CD8-positive, alpha-beta memory T cell (primary cell): Measurements from ENCODE around the gene MARCHF9. TPM values are rescaled to one million over a fixed set of nuclear protein-coding genes. Genes with fewer than 3 reads are reported as not detected.
A peak's percentile ranks its signal among the peaks of the same experiment; 100 is the strongest.

Source experiments
- CTCF ChIA-PET: fragments of 350-600 bp; sonication (Branson Sonifier 250); formaldehyde crosslinking; loops from one replicate; lab custom pipeline; 2021; ENCODE audit warnings: antibody characterized with exemption; lab: Charles Lee
- POLR2A ChIA-PET: fragments of 350-600 bp; sonication (Branson Sonifier 250); formaldehyde crosslinking; loops from one replicate; lab custom pipeline; 2021; ENCODE audit warnings: antibody characterized with exemption; lab: Charles Lee
- DNase-seq, 5 donors: peaks; one replicate each; pipeline versions ENCODE4 v3.0.0 to v3.0.0-alpha.2; 2020 to 2022; ENCODE audit warnings: mixed read lengths in 1 of 5
- H3K27ac ChIP-seq: one replicate; pipeline ENCODE4 v1.7.0; 2013; ENCODE audit warnings: low read depth, mild to moderate bottlenecking, low read length, moderate library complexity
- H3K27me3 ChIP-seq: 2 replicates; pipeline ENCODE4 v1.7.0; 2013; ENCODE audit warnings: low read length, mild to moderate bottlenecking; ENCODE audit not compliant: insufficient read depth, poor library complexity, severe bottlenecking
- H3K36me3 ChIP-seq: 2 replicates; pipeline ENCODE4 v1.7.0; 2013; ENCODE audit warnings: mild to moderate bottlenecking, low read length, moderate library complexity; ENCODE audit not compliant: insufficient read depth
- H3K4me1 ChIP-seq: 2 replicates; pipeline ENCODE4 v1.7.0; 2013; ENCODE audit warnings: mild to moderate bottlenecking, low read length, moderate library complexity; ENCODE audit not compliant: insufficient read depth
- H3K4me3 ChIP-seq: 2 replicates; pipeline ENCODE4 v1.7.0; 2013; ENCODE audit warnings: mild to moderate bottlenecking, low read length
- H3K9me3 ChIP-seq: 2 replicates; pipeline ENCODE4 v1.7.0; 2013; ENCODE audit warnings: mild to moderate bottlenecking, low read length
- H3K27ac Mint-ChIP-seq, 8 donors: one replicate each; pipeline ENCODE4 v1.8.0; 2020 to 2021; ENCODE audit warnings: mixed read lengths in 8 of 8, mild to moderate bottlenecking in 6 of 8, inconsistent platforms in 3 of 8, moderate library complexity in 3 of 8
- H3K27me3 Mint-ChIP-seq, 2 donors: one replicate each; pipeline ENCODE4 v1.8.0; 2020 to 2021; ENCODE audit warnings: mixed read lengths in 2 of 2, mild to moderate bottlenecking in 1 of 2, moderate library complexity in 1 of 2
- H3K36me3 Mint-ChIP-seq, 3 donors: one replicate each; pipeline ENCODE4 v1.8.0; 2020 to 2021; ENCODE audit warnings: mixed read lengths in 3 of 3, inconsistent platforms in 1 of 3, mild to moderate bottlenecking in 1 of 3
- H3K4me1 Mint-ChIP-seq, 3 donors: one replicate each; pipeline ENCODE4 v1.8.0; 2020 to 2021; ENCODE audit warnings: mixed read lengths in 3 of 3, inconsistent platforms in 1 of 3, mild to moderate bottlenecking in 1 of 3
- H3K4me3 Mint-ChIP-seq, 7 donors: one replicate each; pipeline ENCODE4 v1.8.0; 2020 to 2021; ENCODE audit warnings: mixed read lengths in 7 of 7, mild to moderate bottlenecking in 6 of 7, moderate library complexity in 4 of 7, inconsistent platforms in 2 of 7
- H3K9me3 Mint-ChIP-seq, 5 donors: one replicate each; pipeline ENCODE4 v1.8.0; 2020 to 2022; ENCODE audit warnings: mixed read lengths in 5 of 5, mild to moderate bottlenecking in 3 of 5, moderate library complexity in 2 of 5, inconsistent platforms in 1 of 5
- polyA plus RNA-seq: library from polyadenylated mRNA; unstranded; fragments of 300-500 nt; fragmentation: Illumina TruSeq; gene quantifications from one replicate; pipeline ENCODE4 v1.2.3, GENCODE V29; 2021
- total RNA-seq, 2 experiments: library from RNA; stranded (reverse); gene quantifications; one replicate each; pipeline ENCODE4 v1.2.3, GENCODE V29; 2021

Gene MARCHF9
- total and polyA plus RNA-seq, 3 experiments from 2014 or later: 5.7 to 27.2 (median 26.3) TPM

DNA sequence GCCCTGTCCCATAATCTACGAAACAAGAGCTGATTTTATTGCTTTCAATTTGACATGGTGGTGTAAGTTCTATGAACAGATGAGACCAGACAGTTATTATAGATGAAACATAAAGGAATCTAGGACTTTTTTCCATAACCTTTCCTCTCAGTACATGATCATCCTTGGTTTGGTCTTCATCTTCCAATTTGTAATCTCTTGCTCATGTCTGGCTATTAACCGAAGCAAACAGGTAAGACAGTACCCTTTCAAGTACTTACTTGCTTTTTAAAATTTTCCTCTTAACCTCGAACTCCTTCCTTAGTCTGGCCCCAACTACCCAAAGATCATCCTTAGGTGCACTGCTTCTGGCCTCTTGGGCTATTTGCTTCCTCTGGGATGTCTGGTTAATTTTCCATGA lies 8.9 kb upstream of the MARCHF9 start:
- Histone ChIP-seq H3K27me3 (no peaks in the 10 kb centered on the region), H3K36me3 (peaks cover 19% of the 10 kb centered on the region), H3K4me1 (peaks cover 39% of the 10 kb centered on the region), H3K9me3 (no peaks in the 10 kb centered on the region), H3K4me3 (peak overlapping the region; percentile 74), H3K27ac (no peak overlapping the region)
- H3K36me3 Mint-ChIP-seq: peaks cover 0 to 47% (median 10%) of the 10 kb centered on the region in 3 donors
- ChIA-PET POLR2A (no interaction called here), CTCF (interaction anchor here (1.4 kb wide), 1 partner anchor 266 kb away, joined by 4 read pairs; the partner anchor contains the start of gene ARHGAP9)
- H3K4me1 Mint-ChIP-seq: peaks cover 42 to 59% (median 50%) of the 10 kb centered on the region in 3 donors
- peak overlapping the region; percentile 84 to 99 (median 97) for H3K27ac Mint-ChIP-seq
- peak overlapping the region; percentile 85 to 96 (median 90) for H3K4me3 Mint-ChIP-seq
- peaks cover 0 to 4% of the 10 kb centered on the region in 2 donors for H3K27me3 Mint-ChIP-seq
- no peak for DNase-seq
- H3K9me3 Mint-ChIP-seq: no peaks in the 10 kb centered on the region

DNA sequence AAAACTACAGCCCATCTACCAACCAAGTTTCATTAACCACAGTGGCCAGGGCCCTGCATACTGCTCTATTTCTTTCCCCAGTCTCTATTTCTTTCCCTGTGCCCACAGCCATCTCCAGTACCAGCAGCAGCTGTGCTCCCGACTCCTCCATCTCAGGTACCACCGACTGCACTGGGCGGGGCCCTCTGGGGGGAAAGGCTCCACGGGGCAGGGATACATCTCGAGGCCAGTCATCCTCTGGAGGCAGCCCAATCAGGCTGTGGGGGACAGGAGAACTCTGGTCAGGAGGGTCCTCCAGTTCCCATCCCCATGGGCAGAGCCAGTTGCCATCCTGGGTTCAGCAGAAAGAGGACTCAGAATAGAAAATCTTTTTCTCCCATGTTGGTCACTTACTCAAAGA lies 5.8 kb upstream of the MARCHF9 start:
- Mint-ChIP-seq H3K27me3 (peaks cover 0 to 2% of the 10 kb centered on the region in 2 donors), H3K4me3 (peak overlapping the region in 1 of 7 donors; percentile 11), H3K27ac (peak overlapping the region in 4 of 8 donors; percentile 8 to 55 (median 38)), H3K4me1 (peaks cover 52 to 67% (median 65%) of the 10 kb centered on the region in 3 donors), H3K9me3 (no peaks in the 10 kb centered on the region), H3K36me3 (peaks cover 0 to 52% (median 10%) of the 10 kb centered on the region in 3 donors)
- Histone ChIP-seq H3K36me3 (peaks cover 19% of the 10 kb centered on the region), H3K9me3 (no peaks in the 10 kb centered on the region), H3K4me3 (no peak overlapping the region), H3K27ac (no peak overlapping the region), H3K4me1 (peaks cover 44% of the 10 kb centered on the region), H3K27me3 (no peaks in the 10 kb centered on the region)
- ChIA-PET POLR2A (no interaction called here), CTCF (no interaction called here)
- peak in 1 of 5 donors; percentile 46 for DNase-seq

DNA sequence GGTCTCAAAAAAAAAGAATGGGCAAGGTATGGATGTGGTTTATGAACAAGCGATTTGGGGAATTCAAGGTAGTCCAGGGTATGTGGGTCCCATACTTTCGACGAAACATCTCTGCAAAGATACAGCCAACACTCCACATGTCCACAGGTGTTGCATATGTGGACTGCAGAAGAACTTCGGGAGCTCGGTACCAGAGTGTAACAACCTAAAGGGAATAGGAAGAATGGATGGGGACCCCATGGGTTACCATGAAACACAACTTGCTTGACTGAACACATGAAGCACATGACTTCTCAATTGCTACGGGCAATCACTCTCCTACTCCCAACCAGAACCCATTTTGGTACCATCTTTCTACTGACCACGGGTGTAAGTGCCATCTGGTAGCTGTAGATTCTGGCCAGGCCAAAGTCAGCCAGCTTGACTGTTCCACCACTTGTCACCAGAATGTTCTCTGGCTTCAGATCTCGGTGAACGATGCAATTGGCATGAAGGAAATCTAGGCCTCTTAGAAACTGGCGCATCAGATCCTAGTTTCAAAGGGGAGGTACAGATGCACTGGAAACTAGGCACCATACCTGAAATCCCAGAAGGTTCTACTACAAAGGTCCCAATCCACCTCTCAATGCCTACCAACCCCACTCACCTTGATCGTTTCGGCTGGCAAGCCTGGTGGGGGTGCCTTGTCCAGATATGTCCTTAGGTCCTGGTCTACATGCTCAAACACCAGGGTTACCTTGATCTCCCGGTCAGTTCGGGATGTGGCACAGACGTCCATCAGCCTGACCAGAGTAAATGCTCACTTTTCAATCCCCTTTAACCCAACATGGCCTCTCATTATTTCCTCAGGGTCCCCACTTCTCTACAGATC lies 4.1 kb upstream of the MARCHF9 start:
- H3K27ac ChIP-seq: peak overlapping the region; percentile 86
- ChIA-PET CTCF (interaction anchor here (1.7 to 1.8 kb wide), 2 partner anchors 8 to 10 kb away, joined by 8 to 9 read pairs; no protein-coding TSS in a partner anchor), POLR2A (no interaction called here)
- H3K27ac Mint-ChIP-seq: peak overlapping the region; percentile 93 to 100 (median 96)
- no peak for DNase-seq
- no peaks in the 10 kb centered on the region for H3K9me3 ChIP-seq
- H3K27me3 Mint-ChIP-seq: peaks cover 0 to 2% of the 10 kb centered on the region in 2 donors
- H3K36me3 Mint-ChIP-seq: peaks cover 0 to 49% (median 10%) of the 10 kb centered on the region in 3 donors
- peak overlapping the region; percentile 92 for H3K4me3 ChIP-seq
- H3K27me3 ChIP-seq: no peaks in the 10 kb centered on the region
- peaks cover 43 to 58% (median 56%) of the 10 kb centered on the region in 3 donors for H3K4me1 Mint-ChIP-seq
- H3K4me3 Mint-ChIP-seq: peak overlapping the region; percentile 86 to 96 (median 91)
- peaks cover 39% of the 10 kb centered on the region for H3K4me1 ChIP-seq
- H3K36me3 ChIP-seq: peaks cover 19% of the 10 kb centered on the region
- no peaks in the 10 kb centered on the region for H3K9me3 Mint-ChIP-seq

DNA sequence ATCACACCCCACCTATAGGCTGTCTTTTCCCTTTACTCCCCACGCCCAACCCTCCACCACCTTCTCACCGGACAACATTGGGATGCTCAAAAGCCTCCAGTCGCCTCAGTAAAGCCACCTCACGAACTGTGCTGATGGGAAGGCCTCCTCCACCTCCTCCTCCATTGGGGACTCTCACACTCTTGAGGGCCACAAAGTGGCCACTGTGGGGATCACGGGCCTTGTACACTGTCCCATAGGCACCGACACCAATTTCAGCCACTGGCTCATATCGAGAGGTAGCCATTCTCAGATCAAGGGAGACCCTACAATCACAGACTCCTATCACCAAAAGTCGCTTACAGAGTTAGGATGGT lies 3.5 kb upstream of the MARCHF9 start:
- Histone ChIP-seq H3K4me3 (peak overlapping the region; percentile 92), H3K27me3 (no peaks in the 10 kb centered on the region), H3K9me3 (no peaks in the 10 kb centered on the region), H3K36me3 (peaks cover 19% of the 10 kb centered on the region), H3K27ac (peak overlapping the region; percentile 86), H3K4me1 (peaks cover 43% of the 10 kb centered on the region)
- peak overlapping the region; percentile 86 to 96 (median 91) for H3K4me3 Mint-ChIP-seq
- no peak for DNase-seq
- peaks cover 42 to 57% (median 55%) of the 10 kb centered on the region in 3 donors for H3K4me1 Mint-ChIP-seq
- peak overlapping the region; percentile 93 to 100 (median 96) for H3K27ac Mint-ChIP-seq
- ChIA-PET CTCF (interaction anchor here (1.2 to 1.8 kb wide), 3 partner anchors 8 to 11 kb away, joined by 4 to 9 read pairs (median 8); no protein-coding TSS in a partner anchor), POLR2A (interaction anchor here (0.8 to 1.1 kb wide), 2 partner anchors 10 to 663 kb away, joined by 3 to 6 read pairs; no protein-coding TSS in a partner anchor)
- peaks cover 0 to 50% (median 7%) of the 10 kb centered on the region in 3 donors for H3K36me3 Mint-ChIP-seq
- H3K9me3 Mint-ChIP-seq: no peaks in the 10 kb centered on the region
- H3K27me3 Mint-ChIP-seq: peaks cover 0 to 2% of the 10 kb centered on the region in 2 donors

DNA sequence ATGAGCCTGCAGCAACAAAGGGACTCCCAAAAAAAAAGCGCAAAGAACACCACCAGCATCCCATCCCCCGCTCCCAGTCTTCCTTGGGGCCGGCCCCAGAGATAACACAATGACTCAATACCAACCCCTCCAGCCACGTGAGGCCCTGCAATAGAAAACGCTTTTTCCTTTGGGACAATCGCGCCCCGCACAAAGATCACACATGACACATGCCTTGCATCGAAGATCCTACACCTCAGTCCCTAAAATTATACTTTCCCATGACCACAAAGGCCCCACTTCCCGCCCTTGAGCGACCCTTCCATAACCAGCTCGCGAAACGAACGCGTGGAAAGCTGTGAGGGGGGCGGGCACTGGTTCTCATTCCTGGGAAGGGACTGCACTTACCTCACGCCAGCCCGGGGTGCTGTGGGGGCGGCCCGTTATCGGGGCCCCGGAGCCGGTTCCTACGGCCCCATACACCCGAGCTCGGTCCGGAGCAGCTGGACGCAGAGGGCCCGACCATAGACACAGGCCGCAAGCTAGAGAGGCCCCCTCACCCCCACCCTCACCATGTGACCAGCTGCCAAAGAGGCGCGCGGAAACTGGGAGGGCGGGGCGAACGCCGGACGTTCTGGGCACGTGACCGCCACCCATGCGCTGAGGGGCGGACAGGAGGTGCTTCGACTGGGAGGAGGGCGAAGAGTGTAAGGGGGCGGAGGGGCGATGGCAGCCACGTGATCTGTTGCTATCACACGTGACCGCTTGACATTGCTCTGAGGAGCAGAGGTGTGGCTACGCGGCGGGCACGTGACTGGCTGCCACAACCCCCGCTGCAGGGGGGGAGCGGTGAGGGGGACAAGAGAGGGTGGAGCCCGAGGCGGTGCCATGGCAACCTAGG lies 2.9 kb upstream of the MARCHF9 start, which contains the start of gene CDK4:
Gene CDK4 (minus strand): TSS at position 523 of the 880 bp plus-strand sequence. CDS start 593 bp downstream, outside the sequence.
- Mint-ChIP-seq H3K36me3 (peaks cover 0 to 49% (median 6%) of the 10 kb centered on the region in 3 donors), H3K27ac (peak within 1 kb of the TSS; percentile 93 to 100 (median 96)), H3K4me3 (peak within 1 kb of the TSS; percentile 86 to 96 (median 91)), H3K9me3 (no peaks in the 10 kb centered on the region), H3K4me1 (peaks cover 47 to 59% (median 58%) of the 10 kb centered on the region in 3 donors), H3K27me3 (peaks cover 0 to 2% of the 10 kb centered on the region in 2 donors)
- peak within 1 kb of the TSS; percentile 92 for H3K4me3 ChIP-seq
- POLR2A ChIA-PET: interaction anchor here (0.6 to 1.1 kb wide), 5 partner anchors 11 to 999 kb away, joined by 3 to 6 read pairs (median 3); partner anchors contain the start of gene ATP23
- peaks cover 18% of the 10 kb centered on the region for H3K36me3 ChIP-seq
- peaks cover 49% of the 10 kb centered on the region for H3K4me1 ChIP-seq
- CTCF ChIA-PET: interaction anchor here (1.0 to 1.2 kb wide), 2 partner anchors 10 to 11 kb away, joined by 4 read pairs; no protein-coding TSS in a partner anchor
- peak; percentile 98 to 100 (median 99) for DNase-seq
- no peaks in the 10 kb centered on the region for H3K9me3 ChIP-seq
- peak within 1 kb of the TSS; percentile 86 for H3K27ac ChIP-seq
- no peaks in the 10 kb centered on the region for H3K27me3 ChIP-seq

DNA sequence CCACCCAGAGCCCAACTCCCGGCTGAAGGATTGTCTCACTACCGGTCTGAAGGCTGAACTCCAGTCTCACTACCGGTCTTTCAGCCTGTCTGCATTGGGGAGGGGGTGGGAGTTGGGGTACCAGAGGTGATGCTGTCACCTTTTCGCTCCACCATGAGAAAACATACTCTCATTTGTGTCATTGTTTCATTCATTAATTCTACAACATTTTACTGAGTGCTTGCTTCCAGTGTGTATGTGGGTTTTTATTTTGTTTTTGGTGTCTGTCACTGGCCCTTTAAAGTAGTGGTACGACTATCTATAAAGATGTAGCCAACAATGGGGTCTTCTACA lies 2.3 kb upstream of the MARCHF9 start:
- peaks cover 0 to 2% of the 10 kb centered on the region in 2 donors for H3K27me3 Mint-ChIP-seq
- ChIA-PET CTCF (interaction anchor here (1.0 to 1.2 kb wide), 2 partner anchors 10 to 12 kb away, joined by 4 read pairs; no protein-coding TSS in a partner anchor), POLR2A (interaction anchor here (1.1 kb wide), 1 partner anchor 11 kb away, joined by 6 read pairs; no protein-coding TSS in a partner anchor)
- Histone ChIP-seq H3K27me3 (no peaks in the 10 kb centered on the region), H3K4me1 (peaks cover 50% of the 10 kb centered on the region), H3K27ac (peak overlapping the region; percentile 86), H3K4me3 (peak overlapping the region; percentile 20), H3K36me3 (peaks cover 13% of the 10 kb centered on the region), H3K9me3 (no peaks in the 10 kb centered on the region)
- peaks cover 48 to 60% (median 59%) of the 10 kb centered on the region in 3 donors for H3K4me1 Mint-ChIP-seq
- no peak for DNase-seq
- peak overlapping the region; percentile 93 to 100 (median 96) for H3K27ac Mint-ChIP-seq
- no peaks in the 10 kb centered on the region for H3K9me3 Mint-ChIP-seq
- peaks cover 0 to 46% (median 3%) of the 10 kb centered on the region in 3 donors for H3K36me3 Mint-ChIP-seq
- peak overlapping the region; percentile 86 to 96 (median 91) for H3K4me3 Mint-ChIP-seq
